Lower leg skin (tissue), 3 donors: ENCODE results near the gene B4GALT2.

Experiments
- POLR2A ChIP-seq, 2 donors: fragments of 450-650 bp; IDR thresholded peaks; one replicate each; pipeline ENCODE4 v1.6.1; 2016 to 2017; ENCODE audit warnings: antibody characterized with exemption in 2 of 2, mild to moderate bottlenecking in 1 of 2, moderate library complexity in 1 of 2
- TF ChIP-seq, protein P1 (sequence below), 3 donors: fragments of 450-650 bp; IDR thresholded peaks; one replicate each; pipeline ENCODE4 v1.5.1; 2016; ENCODE audit warnings: antibody characterized with exemption in 3 of 3, mild to moderate bottlenecking in 3 of 3, moderate library complexity in 2 of 3

DNA sequence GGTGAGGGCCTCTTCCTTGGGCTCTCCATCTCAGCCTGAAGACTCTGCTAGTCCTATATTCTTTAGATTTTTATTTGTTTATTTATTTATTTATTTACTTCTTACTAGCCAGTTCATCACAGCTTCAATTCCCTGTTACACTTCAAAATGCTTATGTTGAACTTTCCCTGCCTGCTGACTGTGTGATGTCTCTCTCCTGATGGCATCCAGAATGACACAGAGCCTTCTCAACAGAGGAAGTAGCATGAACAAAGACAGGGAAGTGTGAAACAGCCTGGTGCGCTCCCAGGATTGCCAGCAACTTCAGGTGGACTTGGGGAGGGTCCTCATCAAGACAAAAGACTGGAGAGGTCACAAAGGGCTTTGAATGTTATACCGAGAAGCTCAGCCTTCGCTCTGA is 36.6 kb upstream of the B4GALT2 start:
- TF ChIP-seq, protein P1, sequence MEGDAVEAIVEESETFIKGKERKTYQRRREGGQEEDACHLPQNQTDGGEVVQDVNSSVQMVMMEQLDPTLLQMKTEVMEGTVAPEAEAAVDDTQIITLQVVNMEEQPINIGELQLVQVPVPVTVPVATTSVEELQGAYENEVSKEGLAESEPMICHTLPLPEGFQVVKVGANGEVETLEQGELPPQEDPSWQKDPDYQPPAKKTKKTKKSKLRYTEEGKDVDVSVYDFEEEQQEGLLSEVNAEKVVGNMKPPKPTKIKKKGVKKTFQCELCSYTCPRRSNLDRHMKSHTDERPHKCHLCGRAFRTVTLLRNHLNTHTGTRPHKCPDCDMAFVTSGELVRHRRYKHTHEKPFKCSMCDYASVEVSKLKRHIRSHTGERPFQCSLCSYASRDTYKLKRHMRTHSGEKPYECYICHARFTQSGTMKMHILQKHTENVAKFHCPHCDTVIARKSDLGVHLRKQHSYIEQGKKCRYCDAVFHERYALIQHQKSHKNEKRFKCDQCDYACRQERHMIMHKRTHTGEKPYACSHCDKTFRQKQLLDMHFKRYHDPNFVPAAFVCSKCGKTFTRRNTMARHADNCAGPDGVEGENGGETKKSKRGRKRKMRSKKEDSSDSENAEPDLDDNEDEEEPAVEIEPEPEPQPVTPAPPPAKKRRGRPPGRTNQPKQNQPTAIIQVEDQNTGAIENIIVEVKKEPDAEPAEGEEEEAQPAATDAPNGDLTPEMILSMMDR (IDR thresholded peaks at IDR 0.05) = no peak
- TF ChIP-seq POLR2A (IDR thresholded peaks at IDR 0.05) = no peak
